Measurements from ENCODE around the gene IMMT. TPM values are rescaled to one million over a fixed set of nuclear protein-coding genes. Genes with fewer than 3 reads are reported as not detected.

Gene IMMT
- total RNA-seq, 1 donor from 2014 or later = 99.4 TPM

- H3K9me3 ChIP-seq (ENCODE audit: insufficient read depth, low read depth, low read length) = no peaks in the 10 kb centered on the region
- Mint-ChIP-seq H3K36me3 (ENCODE audit: low read depth, unreplicated experiment) (no peaks in the 10 kb centered on the region), H3K9me3 (ENCODE audit: unreplicated experiment) (no peaks in the 10 kb centered on the region), H3K27ac (ENCODE audit: unreplicated experiment) (no peak overlapping the region), H3K27me3 (ENCODE audit: low read depth, unreplicated experiment) (peaks cover 6% of the 10 kb centered on the region), H3K4me3 (ENCODE audit: unreplicated experiment) (no peak overlapping the region), H3K4me1 (ENCODE audit: low read depth, unreplicated experiment) (peaks cover 8% of the 10 kb centered on the region)
- FAIRE-seq = no peak
- H2AFZ ChIP-seq (ENCODE audit: low read depth, low read length) = no peak overlapping the region
- H3K9ac ChIP-seq (ENCODE audit: low read length) = no peak overlapping the region
- H3K4me1 ChIP-seq (ENCODE audit: insufficient read depth, low read length) = no peaks in the 10 kb centered on the region
- DNase-seq (ENCODE audit: low read depth) = no peak
- H4K20me1 ChIP-seq (ENCODE audit: insufficient read depth, low read length) = no peaks in the 10 kb centered on the region
- H3K4me2 ChIP-seq (ENCODE audit: low read length) = no peak overlapping the region
- no peaks in the 10 kb centered on the region for H3K36me3 ChIP-seq (ENCODE audit: insufficient read depth, low read length)
- H3K4me3 ChIP-seq (ENCODE audit: insufficient read depth, low read depth, low read length) = no peak overlapping the region
- H3K79me2 ChIP-seq (ENCODE audit: insufficient read depth, low read length) = no peaks in the 10 kb centered on the region
- TF ChIP-seq EZH2 (IDR thresholded peaks at IDR 0.05; ENCODE audit: insufficient read depth, low read length) (no peak), CTCF (IDR thresholded peaks at IDR 0.05; ENCODE audit: insufficient read depth, low read depth, low read length) (no peak)
- H3K27ac ChIP-seq (ENCODE audit: low read depth, low read length) = no peak overlapping the region
- H3K27me3 ChIP-seq (ENCODE audit: insufficient read depth, low read length) = no peaks in the 10 kb centered on the region
These were observed 38.2 kb upstream of the IMMT start for GRCh38 chr2:86233436-86233835.

GRCh38 chr2:86232910-86233309 lies 37.6 kb upstream of the IMMT start:
- no peak for TF ChIP-seq EZH2 (IDR thresholded peaks at IDR 0.05; ENCODE audit: insufficient read depth, low read length)
- no peak for TF ChIP-seq CTCF (IDR thresholded peaks at IDR 0.05; ENCODE audit: insufficient read depth, low read depth, low read length)
- H3K27me3 Mint-ChIP-seq (ENCODE audit: low read depth, unreplicated experiment) = peaks cover 6% of the 10 kb centered on the region
- Histone ChIP-seq H3K4me2 (ENCODE audit: low read length) (no peak overlapping the region), H3K9me3 (ENCODE audit: insufficient read depth, low read depth, low read length) (no peaks in the 10 kb centered on the region), H2AFZ (ENCODE audit: low read depth, low read length) (no peak overlapping the region), H3K36me3 (ENCODE audit: insufficient read depth, low read length) (no peaks in the 10 kb centered on the region), H3K79me2 (ENCODE audit: insufficient read depth, low read length) (no peaks in the 10 kb centered on the region), H3K27me3 (ENCODE audit: insufficient read depth, low read length) (no peaks in the 10 kb centered on the region), H4K20me1 (ENCODE audit: insufficient read depth, low read length) (no peaks in the 10 kb centered on the region), H3K27ac (ENCODE audit: low read depth, low read length) (no peak overlapping the region), H3K4me3 (ENCODE audit: insufficient read depth, low read depth, low read length) (no peak overlapping the region), H3K9ac (ENCODE audit: low read length) (no peak overlapping the region), H3K4me1 (ENCODE audit: insufficient read depth, low read length) (no peaks in the 10 kb centered on the region)
- FAIRE-seq = no peak
- no peaks in the 10 kb centered on the region for H3K36me3 Mint-ChIP-seq (ENCODE audit: low read depth, unreplicated experiment)
- no peak for DNase-seq (ENCODE audit: low read depth)
- no peak overlapping the region for H3K27ac Mint-ChIP-seq (ENCODE audit: unreplicated experiment)
- peaks cover 5% of the 10 kb centered on the region for H3K4me1 Mint-ChIP-seq (ENCODE audit: low read depth, unreplicated experiment)
- no peak overlapping the region for H3K4me3 Mint-ChIP-seq (ENCODE audit: unreplicated experiment)
- H3K9me3 Mint-ChIP-seq (ENCODE audit: unreplicated experiment) = no peaks in the 10 kb centered on the region

GRCh38 chr2:86232373-86232784 lies 37.1 kb upstream of the IMMT start:
- Histone ChIP-seq H2AFZ (ENCODE audit: low read depth, low read length) (no peak overlapping the region), H3K36me3 (ENCODE audit: insufficient read depth, low read length) (no peaks in the 10 kb centered on the region), H3K4me3 (ENCODE audit: insufficient read depth, low read depth, low read length) (no peak overlapping the region), H3K27ac (ENCODE audit: low read depth, low read length) (no peak overlapping the region), H3K9ac (ENCODE audit: low read length) (no peak overlapping the region), H3K27me3 (ENCODE audit: insufficient read depth, low read length) (no peaks in the 10 kb centered on the region), H3K79me2 (ENCODE audit: insufficient read depth, low read length) (no peaks in the 10 kb centered on the region), H4K20me1 (ENCODE audit: insufficient read depth, low read length) (no peaks in the 10 kb centered on the region), H3K4me1 (ENCODE audit: insufficient read depth, low read length) (no peaks in the 10 kb centered on the region), H3K4me2 (ENCODE audit: low read length) (no peak overlapping the region), H3K9me3 (ENCODE audit: insufficient read depth, low read depth, low read length) (no peaks in the 10 kb centered on the region)
- Mint-ChIP-seq H3K27ac (ENCODE audit: unreplicated experiment) (no peak overlapping the region), H3K9me3 (ENCODE audit: unreplicated experiment) (no peaks in the 10 kb centered on the region), H3K4me1 (ENCODE audit: low read depth, unreplicated experiment) (peaks cover 5% of the 10 kb centered on the region), H3K4me3 (ENCODE audit: unreplicated experiment) (no peak overlapping the region), H3K27me3 (ENCODE audit: low read depth, unreplicated experiment) (peaks cover 6% of the 10 kb centered on the region), H3K36me3 (ENCODE audit: low read depth, unreplicated experiment) (no peaks in the 10 kb centered on the region)
- TF ChIP-seq CTCF (IDR thresholded peaks at IDR 0.05; ENCODE audit: insufficient read depth, low read depth, low read length) (no peak), EZH2 (IDR thresholded peaks at IDR 0.05; ENCODE audit: insufficient read depth, low read length) (no peak)
- FAIRE-seq (no peak), DNase-seq (ENCODE audit: low read depth) (no peak)

Data from astrocyte (in vitro differentiated cells and primary cell).